WTC11 (cell line): Measurements from ENCODE around the gene ZNF674. TPM values are rescaled to one million over a fixed set of nuclear protein-coding genes. Genes with fewer than 3 reads are reported as not detected.

Experiments used
- ATAC-seq: fragments of 200-7000 bp; cut with Tn5 transposase; 2 replicates; pipeline ENCODE4 v1.10.0; 2021; ENCODE audit warnings: mild to moderate bottlenecking, moderate library complexity
- CTCF ChIA-PET: fragments of 300-600 bp; sonication (Branson Sonifier 250); formaldehyde crosslinking; loops from one replicate; lab custom pipeline; 2021; ENCODE audit warnings: antibody characterized with exemption; lab: Charles Lee
- POLR2A ChIA-PET: fragments of 350-600 bp; sonication (Branson Sonifier 250); formaldehyde crosslinking; loops from one replicate; lab custom pipeline; 2021; ENCODE audit warnings: antibody characterized with exemption; lab: Charles Lee
- DNase-seq: peaks from one replicate; pipeline ENCODE4 v3.0.0; 2021; ENCODE audit warnings: low spot score
- H3K27ac Mint-ChIP-seq: 2 replicates; pipeline ENCODE4 v1.8.0; 2021; ENCODE audit warnings: mixed read lengths
- H3K27me3 Mint-ChIP-seq: 2 replicates; pipeline ENCODE4 v1.8.0; 2021; ENCODE audit warnings: low read depth, mild to moderate bottlenecking, moderate library complexity, mixed read lengths
- H3K36me3 Mint-ChIP-seq: 2 replicates; pipeline ENCODE4 v1.8.0; 2021; ENCODE audit warnings: mixed read lengths
- H3K4me1 Mint-ChIP-seq: 2 replicates; pipeline ENCODE4 v1.8.0; 2022; ENCODE audit warnings: mixed read lengths
- H3K4me3 Mint-ChIP-seq: 2 replicates; pipeline ENCODE4 v1.8.0; 2021; ENCODE audit warnings: mild to moderate bottlenecking, moderate library complexity, mixed read lengths
- H3K9me3 Mint-ChIP-seq: 2 replicates; pipeline ENCODE4 v1.8.0; 2021; ENCODE audit warnings: mixed read lengths
- ATF2 ChIP-seq: sonication (generic); formaldehyde crosslinking; IDR thresholded peaks from 2 replicates; pipeline ENCODE4 v1.8.1; 2022; ENCODE audit warnings: low read depth, missing genetic modification reagents, borderline replicate concordance
- ATF6 ChIP-seq: sonication (generic); formaldehyde crosslinking; IDR thresholded peaks from 2 replicates; pipeline ENCODE4 v1.8.1; 2023; ENCODE audit warnings: mild to moderate bottlenecking, missing genetic modification reagents
- CBFB ChIP-seq: sonication (generic); formaldehyde crosslinking; IDR thresholded peaks from 2 replicates; pipeline ENCODE4 v1.8.1; 2022; ENCODE audit warnings: mild to moderate bottlenecking, low read depth, missing genetic modification reagents
- CTCF ChIP-seq: fragments of 200-600 bp; IDR thresholded peaks from 2 replicates; pipeline ENCODE4 v1.8.0; 2022; ENCODE audit warnings: antibody characterized with exemption
- ELF4 ChIP-seq: sonication (generic); formaldehyde crosslinking; IDR thresholded peaks from 2 replicates; pipeline ENCODE4 v1.8.1; 2022; ENCODE audit warnings: low read depth, mild to moderate bottlenecking, moderate library complexity, missing genetic modification reagents
- ETV6 ChIP-seq: sonication (generic); formaldehyde crosslinking; IDR thresholded peaks from 2 replicates; pipeline ENCODE4 v1.8.1; 2022; ENCODE audit warnings: mild to moderate bottlenecking, missing genetic modification reagents
- GABPB1 ChIP-seq: sonication (generic); formaldehyde crosslinking; IDR thresholded peaks from 2 replicates; pipeline ENCODE4 v1.8.1; 2023; ENCODE audit warnings: mild to moderate bottlenecking, missing genetic modification reagents
- IRF1 ChIP-seq: sonication (generic); formaldehyde crosslinking; IDR thresholded peaks from 2 replicates; pipeline ENCODE4 v1.8.0; 2023; ENCODE audit warnings: missing genetic modification reagents
- KAT7 ChIP-seq: sonication (generic); formaldehyde crosslinking; IDR thresholded peaks from 2 replicates; pipeline ENCODE4 v1.8.1; 2023; ENCODE audit warnings: missing genetic modification reagents, mild to moderate bottlenecking, borderline replicate concordance
- NFE2L1 ChIP-seq: sonication (generic); formaldehyde crosslinking; IDR thresholded peaks from 2 replicates; pipeline ENCODE4 v1.8.1; 2023; ENCODE audit warnings: missing genetic modification reagents
- OVOL2 ChIP-seq: fragments of 250-450 bp; sonication (Bioruptor Pico); IDR thresholded peaks from 2 replicates; pipeline ENCODE4 v1.9.0; 2021; ENCODE audit warnings: mild to moderate bottlenecking, borderline replicate concordance
- SMAD3 ChIP-seq: sonication (generic); formaldehyde crosslinking; IDR thresholded peaks from 2 replicates; pipeline ENCODE4 v1.8.0; 2022; ENCODE audit warnings: missing genetic modification reagents, mild to moderate bottlenecking, borderline replicate concordance
- SOX15 ChIP-seq: fragments of 250-450 bp; sonication (Bioruptor Pico); IDR thresholded peaks from 2 replicates; pipeline ENCODE4 v1.9.0; 2021; ENCODE audit warnings: mild to moderate bottlenecking
- SP1 ChIP-seq: sonication (generic); formaldehyde crosslinking; conservative IDR thresholded peaks from 2 replicates; pipeline ENCODE4 v1.8.1; 2022; ENCODE audit warnings: missing genetic modification reagents
- ZNF281 ChIP-seq: sonication (generic); formaldehyde crosslinking; IDR thresholded peaks from 2 replicates; pipeline ENCODE4 v1.8.0; 2023; ENCODE audit warnings: mild to moderate bottlenecking, missing genetic modification reagents
- ZNF396 ChIP-seq: fragments of 250-450 bp; sonication (Bioruptor Pico); IDR thresholded peaks from 2 replicates; pipeline ENCODE4 v1.8.0; 2021; ENCODE audit warnings: mild to moderate bottlenecking, moderate library complexity, borderline replicate concordance
- ZNF532 ChIP-seq: fragments of 250-450 bp; sonication (Bioruptor Pico); IDR thresholded peaks from 2 replicates; pipeline ENCODE4 v1.9.0; 2021; ENCODE audit warnings: mild to moderate bottlenecking, borderline replicate concordance
- total RNA-seq: library from RNA; stranded (reverse); gene quantifications from 3 replicates; pipeline ENCODE4 v1.2.3, GENCODE V29; 2021

Gene ZNF674
- total RNA-seq, 1 experiment from 2014 or later, result 7.0 TPM

- TF ChIP-seq ZNF532 (CRISPR knock-in tag) (no peak), NFE2L1 (CRISPR knock-in tag) (no peak), ATF6 (CRISPR knock-in tag) (no peak)
Measured at GRCh38 chrX:46571423-46572339, 26.5 kb upstream of the ZNF674 start (continued).

GRCh38 chrX:46569621-46570020, 24.4 kb upstream of the ZNF674 start:
- ATAC-seq, result no peak
- DNase-seq, result no peak
- Mint-ChIP-seq H3K9me3 (no peaks in the 10 kb centered on the region), H3K27ac (no peak overlapping the region), H3K4me3 (no peak overlapping the region), H3K36me3 (no peaks in the 10 kb centered on the region), H3K27me3 (no peaks in the 10 kb centered on the region; the same call in 1 of the 2 replicates), H3K4me1 (peaks cover 21% of the 10 kb centered on the region)
- ChIA-PET CTCF (no interaction called here), POLR2A (no interaction called here)
- TF ChIP-seq GABPB1 (CRISPR knock-in tag) (no peak), SP1 (CRISPR knock-in tag) (no peak), ZNF396 (CRISPR knock-in tag) (no peak), ELF4 (CRISPR knock-in tag) (no peak), SMAD3 (CRISPR knock-in tag) (no peak), CBFB (CRISPR knock-in tag) (no peak), ATF2 (CRISPR knock-in tag) (no peak), ETV6 (CRISPR knock-in tag) (no peak), ZNF281 (no peak), CTCF (no peak), OVOL2 (CRISPR knock-in tag) (no peak), IRF1 (CRISPR knock-in tag) (no peak), KAT7 (CRISPR knock-in tag) (no peak), SOX15 (CRISPR knock-in tag) (no peak)
